ENCODE measurements around the gene NPSR1. TPM values are rescaled to one million over a fixed set of nuclear protein-coding genes. Genes with fewer than 3 reads are reported as not detected.

Gene NPSR1
- total and polyA plus RNA-seq, 4 donors: not detected

DNA sequence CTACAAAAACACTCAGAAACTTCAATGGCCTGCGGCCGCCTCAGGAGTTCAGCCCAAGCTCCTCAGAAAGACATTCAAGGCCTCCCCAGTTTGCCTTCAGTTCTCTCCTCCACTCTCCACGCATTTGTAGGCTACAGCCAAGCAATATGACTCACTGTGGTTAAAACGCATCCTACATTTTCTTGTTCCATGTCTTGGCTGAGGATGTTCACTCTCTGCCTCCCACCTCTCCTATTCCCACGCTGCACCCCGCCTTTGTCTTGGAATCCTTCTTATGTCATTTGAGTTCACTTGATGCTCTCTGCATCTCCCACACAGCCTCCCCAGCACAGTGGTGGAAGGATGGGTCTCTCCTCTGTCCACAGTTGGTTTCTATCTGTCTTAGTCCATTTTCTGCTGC lies 184.8 kb downstream of the NPSR1 start (continued):
- TF ChIP-seq GABPA (IDR thresholded peaks at IDR 0.05 in 1 of 2, conservative IDR thresholded peaks at IDR 0.05 in 1 of 2): no peak
- TF ChIP-seq, protein P1, sequence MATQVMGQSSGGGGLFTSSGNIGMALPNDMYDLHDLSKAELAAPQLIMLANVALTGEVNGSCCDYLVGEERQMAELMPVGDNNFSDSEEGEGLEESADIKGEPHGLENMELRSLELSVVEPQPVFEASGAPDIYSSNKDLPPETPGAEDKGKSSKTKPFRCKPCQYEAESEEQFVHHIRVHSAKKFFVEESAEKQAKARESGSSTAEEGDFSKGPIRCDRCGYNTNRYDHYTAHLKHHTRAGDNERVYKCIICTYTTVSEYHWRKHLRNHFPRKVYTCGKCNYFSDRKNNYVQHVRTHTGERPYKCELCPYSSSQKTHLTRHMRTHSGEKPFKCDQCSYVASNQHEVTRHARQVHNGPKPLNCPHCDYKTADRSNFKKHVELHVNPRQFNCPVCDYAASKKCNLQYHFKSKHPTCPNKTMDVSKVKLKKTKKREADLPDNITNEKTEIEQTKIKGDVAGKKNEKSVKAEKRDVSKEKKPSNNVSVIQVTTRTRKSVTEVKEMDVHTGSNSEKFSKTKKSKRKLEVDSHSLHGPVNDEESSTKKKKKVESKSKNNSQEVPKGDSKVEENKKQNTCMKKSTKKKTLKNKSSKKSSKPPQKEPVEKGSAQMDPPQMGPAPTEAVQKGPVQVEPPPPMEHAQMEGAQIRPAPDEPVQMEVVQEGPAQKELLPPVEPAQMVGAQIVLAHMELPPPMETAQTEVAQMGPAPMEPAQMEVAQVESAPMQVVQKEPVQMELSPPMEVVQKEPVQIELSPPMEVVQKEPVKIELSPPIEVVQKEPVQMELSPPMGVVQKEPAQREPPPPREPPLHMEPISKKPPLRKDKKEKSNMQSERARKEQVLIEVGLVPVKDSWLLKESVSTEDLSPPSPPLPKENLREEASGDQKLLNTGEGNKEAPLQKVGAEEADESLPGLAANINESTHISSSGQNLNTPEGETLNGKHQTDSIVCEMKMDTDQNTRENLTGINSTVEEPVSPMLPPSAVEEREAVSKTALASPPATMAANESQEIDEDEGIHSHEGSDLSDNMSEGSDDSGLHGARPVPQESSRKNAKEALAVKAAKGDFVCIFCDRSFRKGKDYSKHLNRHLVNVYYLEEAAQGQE (IDR thresholded peaks at IDR 0.05): no peak

DNA sequence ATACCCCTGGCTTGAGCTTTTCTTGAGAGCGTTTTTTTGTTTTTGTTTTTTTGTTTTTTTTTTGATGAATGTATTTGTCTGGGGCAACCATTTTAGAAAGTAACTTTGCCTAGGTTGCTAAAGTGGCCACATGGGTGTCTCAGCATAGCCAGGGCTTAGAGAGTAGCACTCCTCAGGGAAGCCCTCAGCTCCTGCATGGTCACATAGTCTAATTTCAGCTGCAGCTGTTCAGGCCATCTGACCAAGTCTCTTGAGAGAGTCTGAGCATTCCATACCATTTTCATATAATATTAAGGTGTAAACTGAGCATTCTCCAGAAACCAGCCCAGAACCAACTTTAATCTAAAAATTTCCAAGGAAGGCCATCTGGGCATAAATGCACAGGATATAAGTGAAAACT lies 186.4 kb downstream of the NPSR1 start:
- H3K9me3 ChIP-seq (ENCODE audit: control insufficient read depth in 4 of 4, low read length in 3 of 4): peaks cover 0 to 2% (median under 1%) of the 10 kb centered on the region in 4 donors
- no peak overlapping the region for H3K27ac ChIP-seq (ENCODE audit: low read depth in 1 of 2, low read length in 2 of 2)
- no peaks in the 10 kb centered on the region for H3K4me1 ChIP-seq (ENCODE audit: control insufficient read depth in 4 of 4, insufficient read depth in 4 of 4, low read length in 3 of 4)
- no peak overlapping the region for H3K9ac ChIP-seq (ENCODE audit: low read depth in 1 of 2, low read length in 2 of 2)
- H3K36me3 ChIP-seq (ENCODE audit: control insufficient read depth in 4 of 4, insufficient read depth in 3 of 4, low read depth in 1 of 4, low read length in 3 of 4): no peaks in the 10 kb centered on the region
- TF ChIP-seq, protein P2, sequence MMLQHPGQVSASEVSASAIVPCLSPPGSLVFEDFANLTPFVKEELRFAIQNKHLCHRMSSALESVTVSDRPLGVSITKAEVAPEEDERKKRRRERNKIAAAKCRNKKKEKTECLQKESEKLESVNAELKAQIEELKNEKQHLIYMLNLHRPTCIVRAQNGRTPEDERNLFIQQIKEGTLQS (IDR thresholded peaks at IDR 0.05): no peak
- TF ChIP-seq, protein P3, sequence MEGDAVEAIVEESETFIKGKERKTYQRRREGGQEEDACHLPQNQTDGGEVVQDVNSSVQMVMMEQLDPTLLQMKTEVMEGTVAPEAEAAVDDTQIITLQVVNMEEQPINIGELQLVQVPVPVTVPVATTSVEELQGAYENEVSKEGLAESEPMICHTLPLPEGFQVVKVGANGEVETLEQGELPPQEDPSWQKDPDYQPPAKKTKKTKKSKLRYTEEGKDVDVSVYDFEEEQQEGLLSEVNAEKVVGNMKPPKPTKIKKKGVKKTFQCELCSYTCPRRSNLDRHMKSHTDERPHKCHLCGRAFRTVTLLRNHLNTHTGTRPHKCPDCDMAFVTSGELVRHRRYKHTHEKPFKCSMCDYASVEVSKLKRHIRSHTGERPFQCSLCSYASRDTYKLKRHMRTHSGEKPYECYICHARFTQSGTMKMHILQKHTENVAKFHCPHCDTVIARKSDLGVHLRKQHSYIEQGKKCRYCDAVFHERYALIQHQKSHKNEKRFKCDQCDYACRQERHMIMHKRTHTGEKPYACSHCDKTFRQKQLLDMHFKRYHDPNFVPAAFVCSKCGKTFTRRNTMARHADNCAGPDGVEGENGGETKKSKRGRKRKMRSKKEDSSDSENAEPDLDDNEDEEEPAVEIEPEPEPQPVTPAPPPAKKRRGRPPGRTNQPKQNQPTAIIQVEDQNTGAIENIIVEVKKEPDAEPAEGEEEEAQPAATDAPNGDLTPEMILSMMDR (IDR thresholded peaks at IDR 0.05; ENCODE audit: low read depth, low read length, missing input control): no peak
- TF ChIP-seq EGR1 (IDR thresholded peaks at IDR 0.05; ENCODE audit: low read depth in 2 of 2) (no peak), RAD21 (IDR thresholded peaks at IDR 0.05) (no peak), HNF4A (conservative IDR thresholded peaks at IDR 0.05) (no peak), HNF4G (IDR thresholded peaks at IDR 0.05) (no peak), YY1 (IDR thresholded peaks at IDR 0.05) (no peak), TAF1 (conservative IDR thresholded peaks at IDR 0.05) (no peak), NR2F2 (IDR thresholded peaks at IDR 0.05) (no peak), JUND (IDR thresholded peaks at IDR 0.05) (no peak), RXRA (IDR thresholded peaks at IDR 0.05) (no peak), FOXA1 (IDR thresholded peaks at IDR 0.05) (no peak)
- TF ChIP-seq, protein P4, sequence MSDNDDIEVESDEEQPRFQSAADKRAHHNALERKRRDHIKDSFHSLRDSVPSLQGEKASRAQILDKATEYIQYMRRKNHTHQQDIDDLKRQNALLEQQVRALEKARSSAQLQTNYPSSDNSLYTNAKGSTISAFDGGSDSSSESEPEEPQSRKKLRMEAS (IDR thresholded peaks at IDR 0.05): no peak
- TF ChIP-seq, protein P5, sequence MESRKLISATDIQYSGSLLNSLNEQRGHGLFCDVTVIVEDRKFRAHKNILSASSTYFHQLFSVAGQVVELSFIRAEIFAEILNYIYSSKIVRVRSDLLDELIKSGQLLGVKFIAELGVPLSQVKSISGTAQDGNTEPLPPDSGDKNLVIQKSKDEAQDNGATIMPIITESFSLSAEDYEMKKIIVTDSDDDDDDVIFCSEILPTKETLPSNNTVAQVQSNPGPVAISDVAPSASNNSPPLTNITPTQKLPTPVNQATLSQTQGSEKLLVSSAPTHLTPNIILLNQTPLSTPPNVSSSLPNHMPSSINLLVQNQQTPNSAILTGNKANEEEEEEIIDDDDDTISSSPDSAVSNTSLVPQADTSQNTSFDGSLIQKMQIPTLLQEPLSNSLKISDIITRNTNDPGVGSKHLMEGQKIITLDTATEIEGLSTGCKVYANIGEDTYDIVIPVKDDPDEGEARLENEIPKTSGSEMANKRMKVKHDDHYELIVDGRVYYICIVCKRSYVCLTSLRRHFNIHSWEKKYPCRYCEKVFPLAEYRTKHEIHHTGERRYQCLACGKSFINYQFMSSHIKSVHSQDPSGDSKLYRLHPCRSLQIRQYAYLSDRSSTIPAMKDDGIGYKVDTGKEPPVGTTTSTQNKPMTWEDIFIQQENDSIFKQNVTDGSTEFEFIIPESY (IDR thresholded peaks at IDR 0.05): no peak
- DNase-seq (ENCODE audit: low spot score): no peak
- peaks cover 0 to 3% (median 0%) of the 10 kb centered on the region in 4 donors for H3K27me3 ChIP-seq (ENCODE audit: control insufficient read depth in 4 of 4, insufficient read depth in 4 of 4, low read length in 3 of 4)
- 79% methylated on average over 1 of the region's 1 CpG for WGBS
- H3K4me3 ChIP-seq (ENCODE audit: low read depth in 1 of 3, low read length in 3 of 3): no peak overlapping the region
